Left ventricle myocardium superior (tissue), 1 donor: ENCODE data around the gene MIB1. TPM values are rescaled to one million over a fixed set of nuclear protein-coding genes. Genes with fewer than 3 reads are reported as not detected.

Experiments
- ATAC-seq: fragments of 200-7000 bp; cut with Tn5 transposase; one replicate; pipeline ENCODE4 v1.9.1; 2020; ENCODE audit warnings: mild to moderate bottlenecking, moderate library complexity
- DNase-seq: peaks from one replicate; pipeline ENCODE4 v3.0.0-alpha.2; 2020
- intact Hi-C: fragments of 100-400 bp; cut with micrococcal nuclease; formaldehyde crosslinking; loops from one replicate; pipeline ENCODE4 v1.11.0; 2022
- total RNA-seq: library from RNA; stranded (reverse); fragmentation: NEBNext Ultra II Directional; extraction: Animal tissue kit (Norgen Biotek cat#: 25700); gene quantifications from one replicate; pipeline ENCODE4 v1.2.1, GENCODE V29; 2021
- donor health status: DM: no; HTN: yes; CAD: no; lungs with severe emphysema.

The MIB1 gene
- total RNA-seq, 1 donor from 2014 or later, result 18.9 TPM

GRCh38 chr18:21799721-21800120 is 59.1 kb downstream of the MIB1 start:
- DNase-seq (no peak), ATAC-seq (no peak)
- intact Hi-C loops, result no loop called here

DNA sequence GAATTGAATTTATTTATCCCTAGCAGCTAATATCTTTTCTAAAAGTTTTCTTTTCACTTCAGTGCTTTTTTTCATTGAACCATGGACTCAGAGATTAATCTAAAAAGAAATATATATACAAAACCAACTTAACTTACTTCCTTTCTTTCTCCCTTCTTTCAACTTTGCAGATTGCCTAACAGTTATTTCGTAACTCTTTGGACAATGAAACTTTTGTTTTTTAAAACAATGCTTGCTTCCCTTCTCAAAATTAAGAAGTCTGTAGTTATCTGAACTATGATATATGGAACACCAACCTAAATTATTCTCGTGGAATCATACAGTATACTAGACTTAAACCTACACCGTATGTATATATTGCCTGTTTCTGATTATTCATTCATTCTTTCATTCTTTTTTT is 62.9 kb downstream of the MIB1 start:
- no peak for DNase-seq
- ATAC-seq, result no peak
- intact Hi-C loops, result no loop called here

- DNase-seq (no peak), ATAC-seq (peak; percentile 56)
- intact Hi-C loops, result no loop called here
Measured at GRCh38 chr18:21805771-21806366, 65.3 kb downstream of the MIB1 start.

DNA sequence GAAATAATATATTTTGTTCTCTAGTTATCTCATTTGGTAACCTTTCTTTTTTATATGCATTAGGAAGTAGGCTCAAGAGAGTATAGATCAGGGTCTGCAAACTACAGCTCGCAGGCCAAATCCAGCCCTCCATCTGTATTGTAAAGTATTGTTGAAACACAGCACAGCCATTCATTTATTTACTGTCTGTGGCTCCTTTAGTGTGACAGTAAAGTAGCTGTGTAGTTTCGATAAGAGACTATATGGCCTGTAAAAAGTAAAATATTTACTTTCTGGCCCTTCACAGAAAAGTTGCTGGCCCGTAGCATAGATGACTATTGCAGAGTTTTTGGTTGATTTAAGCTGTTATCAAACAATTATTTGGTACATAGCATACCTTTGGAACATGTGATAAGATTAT is 67.6 kb downstream of the MIB1 start:
- intact Hi-C loops, result no loop called here
- DNase-seq (no peak), ATAC-seq (no peak)

DNA sequence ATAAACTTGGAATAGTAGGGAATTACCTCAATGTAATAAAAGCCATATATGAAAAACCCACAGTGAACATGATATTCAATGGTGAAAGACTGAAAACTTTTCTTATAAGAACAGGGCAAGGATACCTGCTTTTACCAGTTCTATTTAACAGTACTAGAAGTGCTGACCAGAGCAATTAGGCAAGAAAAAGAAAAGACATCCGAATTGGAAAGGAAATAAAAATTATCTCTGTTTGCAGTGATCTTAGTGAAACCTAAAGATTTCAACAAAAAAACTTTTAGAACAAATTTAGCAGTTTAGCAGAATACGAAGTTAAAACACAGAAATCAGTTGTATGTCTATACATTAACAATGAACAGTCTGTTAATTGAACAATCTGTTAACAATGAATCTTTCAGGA is 69.1 kb downstream of the MIB1 start:
- ATAC-seq (no peak), DNase-seq (no peak)
- intact Hi-C loops, result no loop called here

DNA sequence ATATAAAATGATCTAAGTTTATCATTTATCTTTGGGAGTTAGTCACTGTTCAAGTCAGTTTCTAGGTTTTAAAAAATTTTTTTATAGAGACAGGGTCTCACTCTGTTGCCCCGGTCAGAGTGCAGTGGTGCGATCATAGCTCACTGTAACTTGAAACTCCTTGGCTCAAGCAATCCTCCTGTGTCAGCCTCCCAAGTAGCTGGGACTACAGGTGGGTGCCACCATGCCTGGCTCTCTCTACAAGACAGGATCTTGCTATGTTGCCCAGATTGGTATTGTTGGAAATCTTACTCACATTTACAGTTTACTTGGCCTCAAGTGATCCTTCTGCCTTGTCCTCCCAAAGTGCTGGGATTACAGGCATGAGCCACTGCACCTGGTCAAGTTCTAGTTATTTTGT is 74.5 kb downstream of the MIB1 start:
- DNase-seq, result no peak
- intact Hi-C loops, result no loop called here
- ATAC-seq, result no peak

DNA sequence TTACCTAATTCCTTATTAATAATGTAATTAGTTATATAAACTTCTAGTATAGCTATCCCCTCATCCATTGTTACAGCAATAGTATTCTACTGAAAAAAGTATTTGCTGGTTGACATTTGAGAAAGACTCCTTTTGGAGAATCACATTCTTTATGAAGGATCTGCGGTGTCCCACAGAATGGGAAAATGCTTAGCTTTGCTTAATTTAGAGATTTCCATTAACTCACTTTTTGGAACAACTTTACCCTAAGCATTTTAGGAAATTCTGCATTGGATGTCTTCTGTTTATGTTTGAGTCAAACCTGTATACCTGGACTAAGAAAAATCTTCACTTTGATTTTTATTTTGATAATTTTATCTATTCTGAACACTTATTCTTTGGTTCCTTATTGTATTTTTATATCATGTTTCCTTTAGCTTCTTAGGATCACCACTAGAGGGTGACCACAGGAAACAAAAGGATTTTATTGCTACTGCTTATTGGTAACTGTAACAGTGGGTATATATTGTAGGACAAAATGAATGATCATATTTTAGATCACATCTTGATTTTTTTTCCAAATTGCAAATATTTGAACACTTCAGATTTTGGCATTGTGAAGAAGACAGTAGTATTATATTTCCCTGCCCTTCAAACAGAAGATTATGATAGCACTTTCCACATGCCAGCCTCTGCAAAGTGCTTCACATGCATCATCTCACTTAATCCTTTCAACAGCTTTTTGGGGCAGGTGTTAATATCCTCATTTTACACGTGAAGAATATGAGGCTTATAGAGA is 79.6 kb downstream of the MIB1 start:
- intact Hi-C loops, result no loop called here
- DNase-seq (no peak), ATAC-seq (peak; percentile 57)

DNA sequence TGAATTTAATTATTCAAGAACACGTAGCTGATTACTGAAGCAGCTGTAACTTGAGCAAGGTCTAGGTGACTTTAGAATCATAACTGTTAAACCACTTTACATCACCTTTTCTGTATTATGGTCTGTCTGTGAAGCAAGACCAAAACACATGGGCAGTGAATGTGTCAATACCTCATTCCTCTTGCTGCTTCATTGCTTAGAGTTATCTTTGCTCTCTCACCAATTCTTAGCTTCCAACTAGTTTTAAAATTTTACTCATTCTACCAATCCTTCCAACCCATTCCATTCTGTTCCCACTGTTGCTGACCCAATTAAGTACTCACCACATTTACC is 80.2 kb downstream of the MIB1 start:
- ATAC-seq (no peak), DNase-seq (no peak)
- intact Hi-C loops, result no loop called here

DNA sequence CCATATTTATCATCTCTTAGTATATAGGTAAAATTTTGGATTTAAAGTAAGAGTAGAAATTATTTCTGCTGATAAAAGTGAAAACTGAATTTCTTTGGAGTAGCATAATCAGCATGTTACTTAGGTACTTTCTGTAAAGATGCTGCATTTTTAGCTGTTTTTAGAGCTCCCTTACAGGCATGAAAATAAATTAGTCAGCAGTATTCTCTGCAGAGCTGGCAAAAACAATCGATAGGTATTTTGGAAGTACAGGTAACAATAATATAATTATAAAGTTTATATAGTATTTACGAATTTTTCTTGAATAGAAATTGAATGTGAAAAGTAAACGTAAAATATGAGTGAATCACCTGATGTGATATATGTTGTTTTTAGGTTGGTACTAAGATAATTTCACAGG is 83.3 kb downstream of the MIB1 start:
- intact Hi-C loops, result no loop called here
- ATAC-seq, result no peak
- DNase-seq, result no peak

DNA sequence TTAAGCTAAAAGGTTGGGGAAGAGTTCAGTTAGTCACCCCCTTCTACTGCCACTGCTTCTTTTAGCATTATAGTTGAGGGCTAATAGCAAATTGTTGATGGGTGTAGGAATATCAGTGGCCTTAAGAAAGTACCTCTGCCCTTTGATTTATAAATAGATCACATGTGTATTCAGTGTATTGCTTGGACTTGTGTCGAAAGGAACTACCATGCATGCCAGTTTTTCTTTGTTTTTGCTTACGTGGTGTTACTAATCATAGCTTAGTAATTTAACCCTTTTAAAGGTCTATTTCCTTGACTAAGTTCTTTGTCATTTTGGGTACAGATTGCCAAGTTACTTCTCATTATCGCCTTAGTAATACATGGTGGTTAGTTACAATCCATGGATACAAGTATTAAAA is 85.6 kb downstream of the MIB1 start:
- ATAC-seq (peak; percentile 81), DNase-seq (no peak)
- intact Hi-C loops, result no loop called here

- DNase-seq, result no peak
- intact Hi-C loops, result no loop called here
- peak; percentile 79 for ATAC-seq
Measured at GRCh38 chr18:21826641-21827302, 86.2 kb downstream of the MIB1 start.

- intact Hi-C loops, result no loop called here
- ATAC-seq (no peak), DNase-seq (no peak)
Measured at GRCh38 chr18:21830532-21830931, 89.9 kb downstream of the MIB1 start.

GRCh38 chr18:21831413-21831831 is 90.8 kb downstream of the MIB1 start:
- DNase-seq (no peak), ATAC-seq (peak; percentile 76)
- intact Hi-C loops, result no loop called here

- intact Hi-C loops, result no loop called here
- no peak for DNase-seq
- ATAC-seq, result peak; percentile 72
Measured at GRCh38 chr18:21833604-21834298, 93.2 kb downstream of the MIB1 start.

- ATAC-seq (no peak), DNase-seq (no peak)
- intact Hi-C loops, result no loop called here
Measured at GRCh38 chr18:21834299-21834660, 93.7 kb downstream of the MIB1 start.

- intact Hi-C loops, result no loop called here
- peak; percentile 59 for ATAC-seq
- no peak for DNase-seq
Measured at GRCh38 chr18:21841570-21841969, 101.0 kb downstream of the MIB1 start.

DNA sequence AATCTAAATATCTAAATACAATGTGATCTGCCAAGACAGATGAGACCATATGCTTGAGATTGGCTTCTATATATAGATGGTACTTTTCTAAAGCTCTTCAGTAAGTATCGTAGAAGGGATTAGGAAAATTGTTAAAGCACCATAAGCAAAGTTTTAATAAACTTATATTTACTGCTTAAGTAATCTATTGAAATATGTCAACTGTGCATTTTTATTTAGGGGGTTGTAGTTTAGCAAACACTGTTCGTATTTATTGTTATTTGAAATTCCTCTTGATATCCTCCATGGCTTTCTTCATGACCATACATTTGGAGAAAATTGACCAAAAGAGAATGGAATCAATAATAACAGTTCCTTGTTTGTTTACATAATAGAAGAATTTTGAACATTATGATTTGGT is 102.7 kb downstream of the MIB1 start:
- intact Hi-C loops, result no loop called here
- ATAC-seq, result no peak
- no peak for DNase-seq

DNA sequence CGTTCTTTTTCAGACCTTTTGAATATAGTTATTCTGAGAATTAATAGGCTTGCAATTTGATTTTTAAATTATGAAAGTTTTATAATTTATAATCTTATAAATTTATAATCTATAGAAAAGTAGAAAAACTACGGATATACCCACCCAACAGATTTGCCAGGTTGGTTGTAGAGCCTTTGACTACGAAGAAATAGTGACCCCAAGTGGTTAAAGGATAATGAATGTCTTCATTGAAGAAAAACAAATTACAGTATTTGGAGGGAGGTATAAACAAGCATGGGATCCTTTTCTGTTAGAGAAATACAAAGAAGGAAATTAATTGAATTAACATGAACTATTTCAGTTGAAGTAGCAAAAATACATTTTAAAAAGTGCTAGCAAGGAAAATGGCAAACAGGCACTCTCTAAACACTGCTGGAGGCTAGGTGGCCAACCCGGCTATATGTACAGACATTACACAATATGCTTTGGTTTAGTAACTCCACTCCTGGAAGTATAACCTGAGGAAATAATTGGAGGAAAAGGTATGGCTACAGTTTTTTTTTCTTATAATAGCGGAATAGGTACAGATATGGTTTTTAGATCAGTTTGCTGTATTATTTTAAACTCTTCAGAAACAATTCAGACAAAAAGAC is 110.9 kb downstream of the MIB1 start:
- peak; percentile 42 for ATAC-seq
- no peak for DNase-seq
- intact Hi-C loops, result loop anchor here (10.0 kb wide), 1 partner anchor 543 kb away; no protein-coding TSS in a partner anchor

GRCh38 chr18:21853016-21853415 is 112.4 kb downstream of the MIB1 start:
- ATAC-seq (no peak), DNase-seq (no peak)
- intact Hi-C loops, result loop anchor here (10.0 kb wide), 1 partner anchor 542 kb away; no protein-coding TSS in a partner anchor
